ENCODE measurements around the gene NUDT15.
"Not testable (repeated sequence)": the region's sequence is repeated elsewhere in the genome, so short reads cannot be mapped to it uniquely, and the experiment has no call there.

Gene NUDT15

GRCh38 chr13:48042894-48043293 is 5.4 kb downstream of the NUDT15 start:
- DNase-seq (ENCODE audit: low read depth) = no peak

GRCh38 chr13:48043789-48044503 is 6.4 kb downstream of the NUDT15 start:
- peak; percentile 50 for DNase-seq (ENCODE audit: low read depth)

GRCh38 chr13:48050550-48050949 is 13.0 kb downstream of the NUDT15 start:
- DNase-seq (ENCODE audit: low read depth) = no peak

GRCh38 chr13:48054601-48055000 is 17.1 kb downstream of the NUDT15 start:
- DNase-seq (ENCODE audit: low read depth) = no peak

GRCh38 chr13:48055712-48056111 is 18.2 kb downstream of the NUDT15 start:
- no peak for DNase-seq (ENCODE audit: low read depth)

- DNase-seq (ENCODE audit: low read depth) = not testable (repeated sequence)
These were observed 21.0 kb downstream of the NUDT15 start for GRCh38 chr13:48058536-48058935.

GRCh38 chr13:48059951-48060350 is 22.4 kb downstream of the NUDT15 start:
- not testable (repeated sequence) for DNase-seq (ENCODE audit: low read depth)

GRCh38 chr13:48066310-48066989 is 28.9 kb downstream of the NUDT15 start:
- peak; percentile 17 for DNase-seq (ENCODE audit: low read depth)

- DNase-seq (ENCODE audit: low read depth) = peak; percentile 10
These were observed 30.5 kb downstream of the NUDT15 start for GRCh38 chr13:48068036-48068435.

GRCh38 chr13:48068952-48069351 is 31.4 kb downstream of the NUDT15 start:
- no peak for DNase-seq (ENCODE audit: low read depth)

- peak; percentile 2 for DNase-seq (ENCODE audit: low read depth)
These were observed 32.0 kb downstream of the NUDT15 start for GRCh38 chr13:48069573-48069972.

- no peak for DNase-seq (ENCODE audit: low read depth)
These were observed 33.4 kb downstream of the NUDT15 start for GRCh38 chr13:48070942-48071341.

- no peak for DNase-seq (ENCODE audit: low read depth)
These were observed 34.8 kb downstream of the NUDT15 start for GRCh38 chr13:48072304-48072703.

GRCh38 chr13:48072787-48073186 is 35.3 kb downstream of the NUDT15 start:
- DNase-seq (ENCODE audit: low read depth) = no peak

- no peak for DNase-seq (ENCODE audit: low read depth)
These were observed 36.5 kb downstream of the NUDT15 start for GRCh38 chr13:48074006-48074405.

GRCh38 chr13:48078251-48078656 is 40.7 kb downstream of the NUDT15 start:
- DNase-seq (ENCODE audit: low read depth) = peak; percentile 20

- DNase-seq (ENCODE audit: low read depth) = no peak
These were observed 44.2 kb downstream of the NUDT15 start for GRCh38 chr13:48081739-48082138.

GRCh38 chr13:48086272-48086671 is 48.7 kb downstream of the NUDT15 start:
- DNase-seq (ENCODE audit: low read depth) = no peak

- DNase-seq (ENCODE audit: low read depth) = peak; percentile 25
These were observed 56.1 kb downstream of the NUDT15 start for GRCh38 chr13:48093588-48093987.

GRCh38 chr13:48094404-48094780 is 56.9 kb downstream of the NUDT15 start:
- DNase-seq (ENCODE audit: low read depth) = peak; percentile 28

GRCh38 chr13:48094781-48095502 is 57.4 kb downstream of the NUDT15 start, which contains the start of gene MED4:
TSS of gene MED4 (minus strand) at chr13:48095104. CDS start at chr13:48095078, 26 bp downstream.
- DNase-seq (ENCODE audit: low read depth) = peak; percentile 94

- DNase-seq (ENCODE audit: low read depth) = no peak
These were observed 59.1 kb downstream of the NUDT15 start for GRCh38 chr13:48096670-48097069.

Data from ELR (cell line).